Measurements from ENCODE around the gene LGALS7.
"Not testable (repeated sequence)": the region's sequence is repeated elsewhere in the genome, so short reads cannot be mapped to it uniquely, and the experiment has no call there.

LGALS7 gene

DNA sequence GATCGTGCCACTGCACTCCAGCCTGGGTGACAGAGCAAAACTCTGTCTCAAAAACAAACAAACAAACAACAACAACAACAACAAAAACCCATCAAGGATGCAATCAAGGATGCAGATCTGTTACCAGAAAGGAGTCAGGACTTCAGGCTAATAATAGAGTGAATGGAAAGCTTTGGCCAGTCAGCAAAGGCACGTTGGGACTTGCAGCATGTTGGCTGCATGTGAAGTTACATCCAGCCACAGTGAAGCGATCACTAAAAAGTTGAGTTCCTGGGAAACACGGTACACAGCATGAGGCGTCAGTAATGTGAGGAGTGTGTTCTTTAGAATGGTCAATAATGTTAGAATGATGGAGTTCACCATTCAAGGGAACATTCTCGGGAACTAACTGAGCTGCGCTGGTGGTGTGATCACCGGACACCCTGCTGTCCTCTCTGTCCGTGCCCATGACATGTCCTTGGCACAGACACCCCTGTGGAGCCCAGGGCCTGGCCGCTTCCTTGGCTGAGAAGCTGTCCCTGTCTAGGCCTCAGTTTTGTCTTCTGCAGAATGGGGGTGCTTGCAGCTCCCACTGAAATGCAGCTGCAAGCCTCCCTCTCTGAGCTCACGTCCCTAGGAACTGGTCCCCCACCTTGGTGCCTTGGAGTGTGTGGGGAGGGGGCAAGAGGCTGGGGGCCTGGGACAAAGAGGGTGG is 13.4 kb upstream of the LGALS7 start:
- TF ChIP-seq, protein P1, sequence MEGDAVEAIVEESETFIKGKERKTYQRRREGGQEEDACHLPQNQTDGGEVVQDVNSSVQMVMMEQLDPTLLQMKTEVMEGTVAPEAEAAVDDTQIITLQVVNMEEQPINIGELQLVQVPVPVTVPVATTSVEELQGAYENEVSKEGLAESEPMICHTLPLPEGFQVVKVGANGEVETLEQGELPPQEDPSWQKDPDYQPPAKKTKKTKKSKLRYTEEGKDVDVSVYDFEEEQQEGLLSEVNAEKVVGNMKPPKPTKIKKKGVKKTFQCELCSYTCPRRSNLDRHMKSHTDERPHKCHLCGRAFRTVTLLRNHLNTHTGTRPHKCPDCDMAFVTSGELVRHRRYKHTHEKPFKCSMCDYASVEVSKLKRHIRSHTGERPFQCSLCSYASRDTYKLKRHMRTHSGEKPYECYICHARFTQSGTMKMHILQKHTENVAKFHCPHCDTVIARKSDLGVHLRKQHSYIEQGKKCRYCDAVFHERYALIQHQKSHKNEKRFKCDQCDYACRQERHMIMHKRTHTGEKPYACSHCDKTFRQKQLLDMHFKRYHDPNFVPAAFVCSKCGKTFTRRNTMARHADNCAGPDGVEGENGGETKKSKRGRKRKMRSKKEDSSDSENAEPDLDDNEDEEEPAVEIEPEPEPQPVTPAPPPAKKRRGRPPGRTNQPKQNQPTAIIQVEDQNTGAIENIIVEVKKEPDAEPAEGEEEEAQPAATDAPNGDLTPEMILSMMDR (IDR thresholded peaks at IDR 0.05; ENCODE audit: low read depth, low read length, missing control alignments) = no peak
- no peak overlapping the region for H3K4me3 ChIP-seq (ENCODE audit: low read depth, low read length)
- DNase-seq (ENCODE audit: low read depth) = no peak

DNA sequence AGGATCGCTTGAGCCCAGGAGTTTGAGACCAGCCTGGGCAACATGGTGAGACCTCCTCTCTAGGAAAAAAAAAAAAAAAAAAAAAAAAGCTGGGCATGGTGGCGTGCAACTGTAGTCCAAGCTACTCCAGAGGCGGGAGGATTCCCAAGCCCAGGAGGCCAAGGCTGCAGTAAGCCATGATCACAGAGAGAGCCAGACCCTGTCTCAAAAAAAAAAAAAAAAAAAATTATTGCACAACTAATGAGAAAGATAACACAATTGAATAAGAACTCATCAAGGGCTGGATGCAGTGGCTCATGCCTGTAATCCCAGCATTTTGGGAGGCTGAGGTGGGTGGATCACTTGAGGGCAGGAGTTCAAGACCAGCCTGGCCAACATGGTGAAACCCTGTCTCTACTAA is 12.7 kb upstream of the LGALS7 start:
- DNase-seq (ENCODE audit: low read depth); H3K4me3 ChIP-seq (ENCODE audit: low read depth, low read length): not testable (repeated sequence)

DNA sequence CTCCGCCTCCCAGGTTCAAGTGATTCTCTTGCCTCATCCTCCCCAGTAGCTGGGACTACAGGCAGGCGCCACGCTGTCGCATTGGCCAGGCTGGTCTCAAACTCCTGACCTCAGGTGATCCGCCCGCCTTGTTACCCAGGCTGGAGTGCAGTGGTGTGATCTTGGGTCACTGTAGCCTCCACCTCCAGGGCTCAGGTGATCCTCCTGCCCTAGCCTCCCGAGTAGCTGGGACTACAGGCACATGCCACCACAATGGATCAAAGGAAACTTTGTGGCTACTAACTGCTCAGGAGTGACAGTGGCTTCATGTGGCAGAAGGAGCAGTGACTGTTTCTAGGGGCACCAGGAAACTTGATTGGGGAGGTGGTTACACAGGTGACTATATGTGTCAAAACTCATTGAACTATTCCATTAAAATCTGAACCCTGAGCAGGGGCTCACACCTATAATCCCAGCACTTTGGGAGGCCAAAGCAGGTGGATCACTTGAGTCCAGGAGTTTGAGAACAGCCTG is 11.9 kb upstream of the LGALS7 start:
- DNase-seq (ENCODE audit: low read depth) = no peak
- TF ChIP-seq, protein P1 (IDR thresholded peaks at IDR 0.05; ENCODE audit: low read depth, low read length, missing control alignments) = no peak

DNA sequence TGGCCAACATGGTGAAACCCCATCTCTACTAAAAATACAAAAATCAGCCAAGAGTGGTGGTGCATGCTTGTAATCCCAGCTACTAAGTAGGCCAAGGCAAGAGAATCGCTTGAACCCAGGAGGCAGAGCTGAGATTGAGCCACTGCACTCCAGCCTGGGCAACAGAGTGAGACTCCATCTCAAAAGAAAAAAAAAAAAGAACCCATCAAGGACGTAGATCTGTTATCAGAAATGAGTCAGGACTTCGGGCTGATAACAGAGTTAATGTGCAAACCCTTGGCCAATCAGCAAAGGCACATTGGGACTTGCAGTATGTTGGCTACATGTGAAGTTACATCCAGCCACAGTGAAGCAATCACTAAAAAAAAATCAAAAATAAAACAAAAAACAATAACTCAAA is 10.9 kb upstream of the LGALS7 start:
- no peak overlapping the region for H3K4me3 ChIP-seq (ENCODE audit: low read depth, low read length)
- DNase-seq (ENCODE audit: low read depth) = no peak
- TF ChIP-seq, protein P1 (IDR thresholded peaks at IDR 0.05; ENCODE audit: low read depth, low read length, missing control alignments) = no peak

More for the DNA sequence above, 11.9 kb upstream of the LGALS7 start:
- H3K4me3 ChIP-seq (ENCODE audit: low read depth, low read length) = no peak overlapping the region

DNA sequence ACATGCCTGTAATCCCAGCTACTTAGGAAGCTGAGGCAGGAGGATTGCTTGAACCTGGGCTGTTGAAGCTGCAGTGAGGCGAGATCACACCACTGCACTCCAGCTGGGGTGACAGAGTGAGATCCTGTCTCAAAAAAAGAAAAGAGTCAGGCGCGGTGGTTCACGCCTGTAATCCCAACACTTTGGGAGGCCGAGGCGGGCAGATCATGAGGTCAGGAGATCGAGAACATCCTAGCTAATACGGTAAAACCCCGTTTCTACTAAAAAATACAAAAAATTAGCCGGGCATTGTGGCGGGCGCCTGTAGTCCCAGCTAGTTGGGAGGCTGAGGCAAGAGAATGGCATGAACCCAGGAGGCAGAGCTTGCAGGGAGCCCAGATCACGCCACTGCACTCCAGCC is 8.9 kb upstream of the LGALS7 start:
- DNase-seq (ENCODE audit: low read depth); H3K4me3 ChIP-seq (ENCODE audit: low read depth, low read length): not testable (repeated sequence)

DNA sequence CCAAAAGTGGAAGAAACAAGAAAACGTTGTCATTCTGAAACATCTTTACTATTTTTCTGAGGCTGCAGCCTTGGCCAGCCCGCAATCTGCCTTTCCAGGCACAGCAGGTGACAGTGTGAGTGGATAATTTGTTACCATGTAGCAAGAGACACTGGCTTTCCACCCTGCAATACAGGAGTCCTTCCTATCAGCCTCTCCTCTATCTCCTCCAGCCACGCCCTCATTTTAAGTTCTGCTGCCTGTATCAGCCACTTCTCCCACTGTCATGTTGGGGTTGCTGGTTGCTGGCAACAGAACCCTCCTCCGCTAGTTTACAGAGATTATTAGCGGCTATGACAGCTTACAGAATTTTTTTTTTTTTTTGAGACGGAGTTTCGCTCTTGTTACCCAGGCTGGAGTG is 7.7 kb upstream of the LGALS7 start:
- TF ChIP-seq, protein P1 (IDR thresholded peaks at IDR 0.05; ENCODE audit: low read depth, low read length, missing control alignments) = no peak
- no peak overlapping the region for H3K4me3 ChIP-seq (ENCODE audit: low read depth, low read length)
- no peak for DNase-seq (ENCODE audit: low read depth)

DNA sequence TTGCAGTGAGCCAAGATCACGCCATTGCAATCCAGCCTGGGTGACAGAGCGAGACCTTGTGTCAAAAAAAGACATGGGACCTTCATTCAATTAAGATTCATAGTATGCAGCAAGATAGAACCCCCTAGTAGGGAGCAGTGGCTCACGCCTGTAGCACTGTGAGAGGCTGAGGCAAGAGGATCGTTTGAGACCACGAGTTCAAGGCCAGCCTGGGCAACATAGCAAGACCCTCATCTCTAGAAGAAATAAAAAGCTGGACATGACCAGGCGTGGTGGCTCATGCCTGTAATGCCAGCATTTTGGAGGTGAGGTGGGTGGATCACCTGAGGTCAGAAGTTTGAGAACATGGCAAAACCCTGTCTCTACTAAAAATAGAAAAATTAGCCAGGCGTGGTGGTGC is 7.1 kb upstream of the LGALS7 start:
- TF ChIP-seq, protein P1 (IDR thresholded peaks at IDR 0.05; ENCODE audit: low read depth, low read length, missing control alignments) = no peak
- H3K4me3 ChIP-seq (ENCODE audit: low read depth, low read length) = no peak overlapping the region
- no peak for DNase-seq (ENCODE audit: low read depth)

DNA sequence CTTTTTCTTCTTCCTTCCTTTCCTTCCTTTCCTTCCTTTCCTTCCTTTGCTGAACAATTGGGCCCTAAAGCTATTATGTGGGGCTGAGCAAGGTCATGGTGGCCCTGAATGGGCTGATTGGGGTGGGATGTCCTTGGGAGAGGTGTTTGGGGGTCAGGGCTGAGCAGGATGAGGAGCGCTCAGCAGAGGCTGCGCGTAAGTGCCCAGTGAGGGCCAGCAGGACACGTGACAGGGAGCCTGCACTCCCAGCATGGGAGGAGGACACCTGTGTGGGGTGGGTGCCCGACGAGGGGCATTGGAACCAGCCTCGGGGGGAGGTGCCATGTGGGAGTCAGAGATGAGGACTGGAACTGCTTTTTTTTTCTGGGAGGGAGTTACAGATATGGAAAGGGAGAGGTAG is 5.4 kb upstream of the LGALS7 start:
- no peak overlapping the region for H3K4me3 ChIP-seq (ENCODE audit: low read depth, low read length)
- DNase-seq (ENCODE audit: low read depth) = no peak
- TF ChIP-seq, protein P1 (IDR thresholded peaks at IDR 0.05; ENCODE audit: low read depth, low read length, missing control alignments) = no peak
